ENCODE measurements around the gene KIF23. TPM values are rescaled to one million over a fixed set of nuclear protein-coding genes. Genes with fewer than 3 reads are reported as not detected.
"Not testable (repeated sequence)": the region's sequence is repeated elsewhere in the genome, so short reads cannot be mapped to it uniquely, and the experiment has no call there.

The KIF23 gene
- total RNA-seq, 2 donors from 2014 or later = 9.5 to 38.3 TPM

- intact Hi-C loops (cut with DNase I) = no loop called here
- no peak for DNase-seq
- no peak for TF ChIP-seq CTCF (IDR thresholded peaks at IDR 0.05)
- Histone ChIP-seq H3K9me3 (no peaks in the 10 kb centered on the region), H3K27me3 (no peaks in the 10 kb centered on the region), H3K9ac (ENCODE audit: low read depth in 2 of 2, low read length in 2 of 2) (no peak overlapping the region), H3K27ac (no peak overlapping the region), H3K36me3 (no peaks in the 10 kb centered on the region), H3K4me1 (no peaks in the 10 kb centered on the region), H3K4me3 (no peak overlapping the region)
Observed at GRCh38 chr15:69446953-69447352, 32.8 kb downstream of the KIF23 start.

DNA sequence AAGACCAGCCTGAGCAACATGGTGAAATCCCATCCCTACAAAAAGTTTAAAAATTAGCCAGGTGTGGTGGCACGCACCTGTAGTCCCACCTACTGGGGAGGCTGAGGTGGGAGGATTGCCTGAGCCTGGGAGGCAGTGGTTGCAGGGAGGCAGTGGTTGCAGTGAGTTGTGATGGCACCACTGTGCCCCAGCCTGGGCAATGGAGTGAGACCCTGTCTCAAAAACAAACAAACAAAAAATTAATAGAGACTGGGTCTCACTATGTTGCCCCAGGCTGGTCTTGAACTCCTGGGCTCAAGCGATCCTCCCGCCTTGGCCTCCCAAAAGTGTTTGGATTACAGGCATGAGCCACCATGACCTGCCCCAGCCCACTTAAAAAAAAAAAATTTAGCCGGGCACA, 36.1 kb downstream of the KIF23 start:
- H3K36me3 ChIP-seq; intact Hi-C loops (cut with DNase I); H3K27ac ChIP-seq; H3K4me1 ChIP-seq; DNase-seq; H3K9me3 ChIP-seq; H3K9ac ChIP-seq (ENCODE audit: low read depth in 2 of 2, low read length in 2 of 2); H3K4me3 ChIP-seq; H3K27me3 ChIP-seq: not testable (repeated sequence)

GRCh38 chr15:69450968-69451695, 37.0 kb downstream of the KIF23 start:
- TF ChIP-seq CTCF (IDR thresholded peaks at IDR 0.05) = no peak
- H3K9ac ChIP-seq (ENCODE audit: low read depth in 2 of 2, low read length in 2 of 2) = no peak overlapping the region
- H3K36me3 ChIP-seq = peaks cover 2% of the 10 kb centered on the region
- H3K4me1 ChIP-seq = peaks cover 8% of the 10 kb centered on the region
- H3K27ac ChIP-seq = no peak overlapping the region
- H3K4me3 ChIP-seq = no peak overlapping the region
- DNase-seq = no peak
- intact Hi-C loops (cut with DNase I) = no loop called here
- H3K9me3 ChIP-seq = no peaks in the 10 kb centered on the region
- no peaks in the 10 kb centered on the region for H3K27me3 ChIP-seq

DNA sequence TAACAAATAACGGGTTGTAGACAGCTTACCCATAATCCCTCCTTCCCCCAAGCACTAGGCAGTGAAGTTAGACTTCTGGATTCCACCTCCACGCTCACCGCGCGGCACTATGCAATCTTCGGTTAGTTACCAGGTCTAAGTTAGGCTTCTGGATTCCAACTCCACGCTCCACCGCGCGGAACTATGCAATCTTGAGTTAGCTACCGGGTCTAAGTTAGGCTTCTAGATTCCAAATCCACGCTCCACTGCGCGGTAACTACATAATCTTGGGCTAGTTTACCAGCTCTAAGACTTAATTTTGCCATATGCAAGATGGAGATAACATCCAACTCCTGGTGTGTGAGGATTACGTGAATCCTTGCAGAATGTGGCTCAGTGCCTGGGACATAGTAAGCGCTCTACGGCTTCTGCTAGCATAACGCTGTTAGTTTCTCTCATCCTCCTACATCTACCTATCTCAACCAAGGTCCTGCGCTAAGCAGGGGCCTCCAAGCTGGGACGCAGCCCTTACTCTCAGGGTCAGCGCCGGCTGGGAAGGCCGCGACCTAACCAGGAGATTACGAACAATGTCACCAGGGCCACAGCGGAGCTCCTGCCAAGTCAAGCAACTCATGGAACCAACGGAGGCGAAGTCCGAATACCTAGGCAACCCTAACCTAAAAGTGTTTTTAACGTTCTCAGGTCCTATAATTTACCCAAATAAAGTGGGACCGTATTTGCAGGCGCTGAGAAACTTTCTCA, 38.0 kb downstream of the KIF23 start:
- Histone ChIP-seq H3K27ac (peak overlapping the region; percentile 69), H3K9ac (ENCODE audit: low read depth in 2 of 2, low read length in 2 of 2) (peak overlapping the region; percentile 64 to 87), H3K27me3 (no peaks in the 10 kb centered on the region), H3K36me3 (peaks cover 5% of the 10 kb centered on the region), H3K4me3 (peak overlapping the region; percentile 71), H3K9me3 (no peaks in the 10 kb centered on the region), H3K4me1 (peaks cover 8% of the 10 kb centered on the region)
- no peak for DNase-seq
- no peak for TF ChIP-seq CTCF (IDR thresholded peaks at IDR 0.05)
- intact Hi-C loops (cut with DNase I) = no loop called here

- Histone ChIP-seq H3K36me3 (peaks cover 5% of the 10 kb centered on the region), H3K9ac (ENCODE audit: low read depth in 2 of 2, low read length in 2 of 2) (peak within 1 kb of the TSS; percentile 86 to 87), H3K27me3 (no peaks in the 10 kb centered on the region), H3K4me3 (peak within 1 kb of the TSS; percentile 71), H3K4me1 (peaks cover 8% of the 10 kb centered on the region), H3K27ac (peak within 1 kb of the TSS; percentile 69), H3K9me3 (no peaks in the 10 kb centered on the region)
- peak; percentile 96 for DNase-seq
- intact Hi-C loops (cut with DNase I) = no loop called here
- TF ChIP-seq CTCF (IDR thresholded peaks at IDR 0.05) = no peak
Observed at GRCh38 chr15:69452692-69453521, 38.8 kb downstream of the KIF23 start, which contains the start of gene RPLP1. TSS of gene RPLP1 (plus strand) at chr15:69452818. CDS start at chr15:69452949, 131 bp downstream.
